ENCODE data around the gene PGAM2.
"Not testable (repeated sequence)": the region's sequence is repeated elsewhere in the genome, so short reads cannot be mapped to it uniquely, and the experiment has no call there.

PGAM2 gene

GRCh38 chr7:44022796-44023467 lies 42.4 kb downstream of the PGAM2 start:
- DNase-seq (ENCODE audit: low read depth) = not testable (repeated sequence)

- not testable (repeated sequence) for DNase-seq (ENCODE audit: low read depth)
These were observed 43.3 kb downstream of the PGAM2 start for GRCh38 chr7:44022069-44022468.

- DNase-seq (ENCODE audit: low read depth) = not testable (repeated sequence)
These were observed 45.5 kb downstream of the PGAM2 start for GRCh38 chr7:44019825-44020224.

- peak; percentile 92 for DNase-seq (ENCODE audit: low read depth)
These were observed 46.2 kb downstream of the PGAM2 start for GRCh38 chr7:44018857-44019807.

- DNase-seq (ENCODE audit: low read depth) = not testable (repeated sequence)
These were observed 50.3 kb downstream of the PGAM2 start for GRCh38 chr7:44015090-44015489.

All from GM04504 (cell line).